Glomerular endothelial cell (primary cell): Measurements from ENCODE around the gene JUND. TPM values are rescaled to one million over a fixed set of nuclear protein-coding genes. Genes with fewer than 3 reads are reported as not detected.

ENCODE experiments used
- DNase-seq: peaks from one replicate; pipeline ENCODE4 v3.0.0-alpha.2; 2011; ENCODE audit warnings: low read depth, low spot score; ENCODE audit errors: extremely low read depth
- total RNA-seq: library from RNA; depleted of rRNA; stranded (reverse); fragments of >200 nt; gene quantifications from 2 replicates; pipeline ENCODE4 v1.2.3, GENCODE V29; 2015

Gene JUND
- total RNA-seq, 1 donor from 2014 or later = 428 TPM

DNA sequence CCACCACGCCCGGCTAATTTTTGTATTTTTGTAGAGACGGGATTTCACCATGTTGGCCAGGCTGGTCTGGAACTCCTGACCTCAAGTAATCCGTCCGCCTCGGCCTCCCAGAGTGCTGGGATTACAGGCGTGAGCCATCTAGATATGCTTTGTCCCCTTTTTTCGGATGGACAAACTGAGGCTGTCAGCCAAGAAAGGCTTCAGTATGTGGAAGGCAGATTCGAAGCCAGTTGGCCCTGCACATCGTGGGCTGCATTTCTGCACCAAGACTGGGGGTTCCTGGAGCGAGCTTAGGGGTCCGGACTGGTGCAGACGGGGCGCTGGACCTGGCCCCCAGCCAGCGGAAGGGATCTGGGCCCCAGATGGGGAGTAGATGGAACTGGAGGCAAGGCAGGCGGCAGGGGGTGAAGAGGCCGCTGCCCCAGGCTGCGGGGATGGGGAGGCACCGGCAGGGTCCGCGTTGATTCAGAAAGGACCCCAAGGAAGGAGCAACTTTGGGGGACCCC, 9.7 kb upstream of the JUND start:
- DNase-seq = no peak

DNA sequence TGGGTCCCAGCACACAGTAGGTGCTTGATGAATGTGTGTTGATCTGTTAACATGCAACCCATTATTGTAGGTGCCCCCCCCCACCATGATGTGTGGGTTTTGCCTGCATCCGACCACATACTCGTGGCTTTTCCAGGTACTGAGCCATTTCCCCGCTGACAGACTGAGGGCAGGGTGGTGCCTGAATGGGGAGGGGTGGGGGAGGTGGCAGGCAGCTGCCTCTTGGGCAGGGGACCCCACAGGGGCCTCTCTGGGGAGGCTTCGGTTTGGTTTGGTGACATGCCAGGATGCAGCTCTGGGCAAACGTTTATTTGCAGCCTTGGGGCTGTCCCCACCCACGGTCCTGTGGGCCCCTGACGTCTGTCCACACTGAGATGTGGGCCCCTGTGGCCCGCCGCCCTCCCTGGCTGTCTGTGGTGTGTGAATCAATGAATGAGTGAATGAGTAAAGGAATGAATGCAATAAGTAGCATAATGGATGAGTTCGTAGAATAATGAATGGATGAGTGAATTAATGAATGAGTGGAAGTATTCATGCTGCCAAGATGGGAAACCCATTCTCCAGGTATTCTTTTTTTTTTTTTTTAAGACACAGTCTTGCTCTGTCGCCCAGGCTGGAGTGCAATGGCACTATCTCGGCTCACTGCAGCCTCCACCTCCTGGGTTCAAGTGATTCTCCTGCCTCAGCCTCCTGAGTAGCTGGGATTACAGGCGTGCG, 9.0 kb upstream of the JUND start:
- no peak for DNase-seq

DNA sequence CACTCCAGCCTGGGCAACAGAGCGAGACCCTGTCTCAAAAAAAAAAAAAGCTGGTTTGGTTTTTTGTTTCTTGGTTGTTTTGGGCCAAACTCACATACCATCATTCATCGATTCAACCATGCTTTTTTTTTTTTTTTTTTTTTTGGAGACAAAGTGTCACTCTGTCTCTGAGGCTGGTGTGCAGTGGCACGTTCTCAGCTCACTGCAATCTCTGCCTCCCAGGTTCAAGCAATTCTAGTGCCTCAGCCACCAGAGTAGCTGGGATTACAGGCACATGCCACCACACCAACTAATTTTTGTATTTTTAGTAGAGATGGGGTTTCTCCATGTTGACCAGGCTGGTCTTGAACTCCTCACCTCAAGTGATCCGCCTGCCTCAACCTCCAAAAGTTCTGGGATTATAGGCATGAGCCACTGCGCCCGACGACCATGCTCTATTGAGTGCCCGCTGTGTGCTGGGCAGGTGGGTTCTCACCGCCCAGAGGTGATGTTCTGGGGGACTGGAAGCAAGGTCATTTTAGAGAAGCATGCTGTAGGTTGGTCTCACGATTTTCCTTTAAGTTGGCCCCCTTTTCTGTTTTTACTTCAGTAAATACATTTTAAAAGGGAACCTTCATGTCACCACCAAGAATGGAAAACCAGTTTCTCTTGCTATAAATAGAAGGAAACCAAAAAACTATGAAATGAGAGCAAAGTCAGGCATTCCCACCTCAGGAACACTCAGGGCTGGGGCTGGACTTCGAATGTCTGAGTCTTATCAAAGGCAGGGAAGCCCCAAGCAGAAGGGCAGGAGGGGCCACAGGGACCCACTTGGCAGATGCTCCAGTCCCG, 8.3 kb upstream of the JUND start:
- DNase-seq = no peak

DNA sequence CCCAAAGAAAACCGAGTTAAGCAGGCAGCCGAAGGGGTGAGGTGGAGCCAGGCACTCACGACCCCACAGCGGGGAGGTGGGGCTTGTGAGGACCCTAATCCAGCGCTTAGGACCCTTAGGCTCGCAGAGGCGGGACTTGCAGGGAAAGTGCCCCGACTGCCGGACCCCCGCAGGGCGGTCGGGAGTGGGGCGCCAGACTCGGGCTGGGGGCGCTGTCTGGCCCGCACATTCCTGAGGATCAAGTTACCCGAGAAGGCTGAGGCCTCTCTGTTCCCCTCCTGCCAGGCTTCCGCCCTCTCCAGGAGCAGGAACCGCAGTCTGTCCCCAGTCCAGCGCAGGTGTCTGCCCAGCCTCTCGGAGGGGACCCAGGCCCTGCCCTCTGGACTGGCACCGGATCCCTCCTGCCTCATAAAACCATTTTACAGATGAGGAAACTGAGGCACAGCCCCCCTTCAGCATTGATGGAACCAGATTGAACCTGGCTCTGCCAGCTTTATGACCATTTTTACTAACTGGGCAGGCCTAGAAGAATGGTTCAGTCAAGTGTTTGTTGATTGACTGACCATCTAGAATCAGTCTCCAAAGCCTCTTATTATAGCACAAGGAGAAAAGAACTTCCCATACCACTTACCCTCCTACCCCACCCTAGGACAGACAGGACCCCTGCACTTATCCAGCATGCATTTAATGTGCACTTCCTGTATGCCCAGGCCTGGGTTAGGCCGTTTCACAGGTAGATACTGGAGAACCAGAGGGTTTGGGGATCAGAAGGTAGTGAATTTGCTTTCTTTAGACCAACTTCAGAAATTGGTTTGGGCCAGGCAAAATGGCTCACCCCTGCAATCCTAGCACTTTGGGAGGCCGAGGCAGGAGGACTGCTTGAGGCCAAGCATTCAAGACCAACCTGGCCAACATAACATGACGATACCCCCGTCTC, 6.7 kb upstream of the JUND start:
- no peak for DNase-seq

DNA sequence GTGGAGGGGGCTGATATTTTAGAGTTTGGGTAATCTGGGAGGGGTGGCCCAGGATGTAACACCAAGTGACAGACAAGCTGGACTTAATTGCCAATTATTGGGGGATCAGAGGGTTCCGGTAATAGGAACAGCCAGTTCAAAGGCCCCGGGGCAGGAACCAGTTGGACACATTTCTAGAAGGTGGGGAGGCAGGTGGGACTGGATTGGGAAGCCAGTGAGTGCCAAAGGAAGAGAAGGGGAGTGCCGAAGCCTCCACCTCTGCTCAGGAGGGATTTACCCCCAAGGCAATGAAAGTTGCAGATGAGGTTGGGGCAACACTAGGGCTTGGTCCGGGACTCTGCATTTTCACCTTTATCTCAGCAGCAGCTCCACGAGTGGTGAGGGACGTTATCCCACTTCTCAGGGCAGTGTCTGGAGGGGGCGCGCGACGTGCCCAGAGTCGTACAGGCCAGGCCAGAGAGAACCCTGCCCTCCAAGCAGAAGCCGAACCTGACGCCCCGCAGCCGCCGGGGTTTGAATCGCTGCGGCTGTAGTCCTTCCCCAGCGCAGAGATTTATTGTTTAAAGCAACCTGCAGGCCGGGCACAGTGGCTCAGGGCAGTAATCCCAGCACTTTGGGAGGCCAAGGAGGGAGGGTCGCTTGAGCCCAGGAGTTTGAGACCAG, 5.7 kb upstream of the JUND start:
- no peak for DNase-seq

DNA sequence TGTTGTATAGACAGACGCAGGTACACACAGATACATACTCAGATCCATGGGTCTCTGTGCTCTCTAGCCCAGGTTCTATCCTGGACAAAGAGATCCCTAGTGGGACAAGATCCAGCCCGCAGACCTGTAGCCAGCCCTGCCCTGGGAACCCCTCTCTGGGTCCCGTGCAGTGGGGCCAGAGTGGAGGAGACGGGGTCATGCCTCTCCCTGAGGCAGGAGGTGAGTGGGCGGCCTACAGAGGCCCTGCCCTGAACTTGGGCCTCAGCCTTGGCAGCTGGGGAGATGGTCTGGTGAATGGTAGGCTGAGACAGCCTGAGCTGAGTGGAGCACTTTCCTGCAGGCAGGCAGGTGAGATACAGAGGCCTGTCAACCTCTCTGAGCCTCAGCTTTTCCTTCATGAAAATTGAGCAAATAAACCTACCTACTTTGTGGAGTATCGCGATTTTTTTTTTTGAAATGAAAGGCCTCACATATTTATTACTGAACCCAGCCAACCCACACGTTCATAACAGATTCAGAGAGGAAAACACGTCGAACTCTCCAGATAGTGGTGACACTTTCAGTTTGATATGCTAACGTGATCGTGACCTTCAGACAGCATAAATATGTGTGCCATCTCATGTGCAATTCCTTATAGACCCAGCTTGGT, 3.4 kb upstream of the JUND start:
- DNase-seq = no peak

DNA sequence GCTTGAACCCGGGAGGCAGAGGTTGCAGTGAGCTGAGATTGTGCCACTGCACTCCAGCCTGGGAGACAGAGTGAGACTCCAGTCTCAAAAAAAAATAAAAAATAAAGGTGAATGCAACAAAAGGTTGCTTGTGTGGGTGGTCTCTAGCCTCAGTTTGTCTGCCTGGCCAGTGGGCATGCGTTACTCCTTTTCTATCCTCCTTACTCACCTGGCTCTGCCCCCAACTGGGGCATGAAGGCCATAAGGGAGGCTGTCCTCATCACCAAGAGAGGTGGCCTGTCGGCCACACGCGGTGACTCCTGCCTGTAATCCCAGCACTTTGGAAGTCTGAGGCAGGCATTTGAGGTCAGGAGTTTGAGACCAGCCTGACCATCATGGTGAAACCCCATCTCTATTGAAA, 1.9 kb upstream of the JUND start:
- no peak for DNase-seq

DNA sequence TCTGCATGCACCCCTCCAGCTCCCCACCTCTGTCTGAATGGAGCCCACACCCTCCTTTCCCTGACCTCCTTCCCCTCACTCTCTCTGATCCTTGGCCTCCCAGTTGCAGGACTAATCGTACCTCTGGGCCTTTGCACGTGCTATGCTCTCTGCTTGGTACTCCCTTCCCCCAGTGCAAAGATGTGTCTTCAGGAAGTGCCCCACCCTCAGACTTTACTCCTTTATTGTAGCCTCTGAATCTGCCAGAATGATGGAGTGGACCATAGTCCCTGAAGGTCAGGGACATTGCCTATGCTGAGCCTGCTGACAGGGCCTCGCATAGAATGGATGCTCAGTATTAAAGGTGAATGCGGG, 1.3 kb upstream of the JUND start:
- no peak for DNase-seq

DNA sequence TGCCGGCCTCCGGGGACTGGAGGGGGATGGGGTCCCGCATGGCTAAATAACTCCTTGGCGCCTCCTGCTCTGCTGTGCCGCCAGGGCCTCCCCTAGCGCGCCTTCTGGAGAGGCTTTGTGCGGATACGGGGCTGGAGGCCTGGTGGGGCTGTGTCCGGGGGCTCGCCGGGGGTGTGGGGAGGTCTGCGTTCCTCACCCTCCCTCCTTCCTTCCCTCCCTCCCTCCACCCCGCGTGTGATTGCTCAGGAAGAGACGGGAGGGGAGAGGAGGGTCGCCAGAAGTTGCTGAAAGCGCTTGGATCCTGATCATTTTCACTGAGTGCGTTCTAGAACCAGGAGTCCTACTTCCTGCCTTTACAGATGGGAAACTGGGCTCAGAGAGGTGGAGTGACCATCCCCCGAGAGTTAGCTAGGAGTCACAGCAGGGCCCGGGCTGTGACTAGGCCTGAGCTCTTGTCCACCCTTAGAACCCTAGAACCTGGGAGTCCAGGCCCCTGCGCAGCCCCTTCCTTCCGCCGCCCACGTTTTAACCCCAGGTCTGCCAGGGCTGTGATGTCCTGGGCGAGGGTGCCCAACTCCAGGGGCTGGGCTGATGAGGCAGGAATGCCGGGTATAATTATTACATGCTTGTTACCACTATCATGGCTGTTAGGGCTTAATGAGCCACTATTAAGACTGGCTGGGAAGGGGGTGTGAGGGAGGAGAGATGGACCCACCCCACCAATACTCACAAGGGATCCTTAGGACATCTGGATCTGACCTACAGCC, 782 bp upstream of the JUND start:
- no peak for DNase-seq

DNA sequence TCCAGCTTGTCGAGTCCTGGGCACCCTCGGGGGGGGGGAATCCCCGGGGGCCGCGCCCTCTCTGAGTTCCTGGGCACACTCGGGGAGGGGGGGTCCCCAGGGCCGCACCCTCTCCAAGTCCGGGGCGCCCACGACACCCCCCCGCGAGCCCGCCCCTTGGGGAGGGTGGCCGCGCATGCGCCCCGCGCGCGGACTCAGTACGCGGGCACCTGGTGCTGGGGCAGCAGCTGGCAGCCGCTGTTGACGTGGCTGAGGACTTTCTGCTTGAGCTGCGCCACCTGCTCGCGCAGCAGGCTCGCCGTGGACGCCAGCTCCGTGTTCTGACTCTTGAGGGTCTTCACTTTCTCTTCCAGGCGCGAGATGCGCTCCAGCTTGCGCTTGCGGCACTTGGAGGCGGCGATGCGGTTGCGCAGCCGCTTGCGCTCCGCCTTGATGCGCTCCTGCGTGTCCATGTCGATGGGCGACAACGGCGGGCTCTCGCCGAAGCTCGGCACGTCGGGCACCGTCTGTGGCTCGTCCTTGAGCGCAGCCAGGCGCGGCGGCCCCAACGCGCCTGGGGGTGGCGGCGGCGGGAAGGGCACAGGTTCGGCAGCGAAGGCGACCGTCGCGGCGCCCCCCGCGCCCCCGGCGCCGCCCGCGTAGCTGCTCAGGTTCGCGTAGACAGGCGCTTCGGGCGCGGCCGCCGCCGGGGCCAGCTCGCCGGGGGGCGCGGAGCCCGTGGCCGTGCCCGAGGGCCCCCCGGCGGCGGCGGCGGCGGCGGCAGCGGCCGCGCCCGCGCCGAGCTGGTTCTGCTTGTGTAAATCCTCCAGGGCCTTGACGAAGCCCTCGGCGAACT, 958 bp downstream of the JUND start:
- DNase-seq = no peak

DNA sequence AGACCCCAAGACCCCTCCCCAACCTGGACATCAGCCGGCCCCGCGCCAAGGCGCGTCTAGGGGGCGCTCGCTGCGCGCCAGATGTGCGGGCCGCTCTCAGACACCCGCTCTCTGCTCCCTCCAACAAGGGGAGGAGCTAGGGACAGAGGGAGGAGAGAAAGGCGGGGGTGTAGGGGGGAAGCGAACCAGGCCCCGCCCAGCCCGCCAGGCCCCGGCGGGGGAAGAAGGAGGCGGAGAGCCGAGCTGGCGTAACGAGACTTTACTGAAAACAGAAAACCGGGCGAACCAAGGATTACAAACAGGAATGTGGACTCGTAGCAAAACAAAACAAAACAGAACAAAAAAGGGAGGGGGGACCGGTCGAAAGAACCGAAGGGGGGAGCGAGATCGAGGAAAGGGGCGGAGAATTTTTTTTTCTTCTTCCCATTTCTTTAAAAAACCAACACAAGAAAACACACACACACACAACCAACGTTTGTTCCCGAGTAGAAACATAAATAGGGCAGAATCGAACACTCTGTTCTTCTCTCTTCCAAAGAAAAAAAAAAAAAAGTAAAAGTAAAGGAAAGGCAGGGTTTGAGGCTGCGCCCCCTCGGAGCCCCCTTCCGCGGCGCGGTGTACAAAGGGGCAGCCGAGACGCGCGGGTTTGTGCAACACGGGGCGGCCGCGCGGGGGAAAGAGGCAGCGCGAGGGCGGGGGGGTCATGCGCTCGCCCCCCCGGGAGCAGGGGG, 1.7 kb downstream of the JUND start:
- no peak for DNase-seq

DNA sequence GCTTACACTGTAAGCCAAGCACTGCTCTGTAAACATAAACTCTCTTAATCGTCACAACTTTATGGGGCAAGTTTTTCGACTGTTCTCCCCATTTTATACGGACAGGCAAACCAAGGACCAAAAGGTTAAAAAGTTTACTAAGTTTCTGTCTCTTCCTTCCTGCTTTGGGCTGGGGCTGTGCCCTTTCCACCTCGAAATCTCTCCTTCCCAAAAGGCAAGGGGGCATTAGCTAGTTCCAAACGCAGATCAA, 2.2 kb downstream of the JUND start:
- DNase-seq = no peak

DNA sequence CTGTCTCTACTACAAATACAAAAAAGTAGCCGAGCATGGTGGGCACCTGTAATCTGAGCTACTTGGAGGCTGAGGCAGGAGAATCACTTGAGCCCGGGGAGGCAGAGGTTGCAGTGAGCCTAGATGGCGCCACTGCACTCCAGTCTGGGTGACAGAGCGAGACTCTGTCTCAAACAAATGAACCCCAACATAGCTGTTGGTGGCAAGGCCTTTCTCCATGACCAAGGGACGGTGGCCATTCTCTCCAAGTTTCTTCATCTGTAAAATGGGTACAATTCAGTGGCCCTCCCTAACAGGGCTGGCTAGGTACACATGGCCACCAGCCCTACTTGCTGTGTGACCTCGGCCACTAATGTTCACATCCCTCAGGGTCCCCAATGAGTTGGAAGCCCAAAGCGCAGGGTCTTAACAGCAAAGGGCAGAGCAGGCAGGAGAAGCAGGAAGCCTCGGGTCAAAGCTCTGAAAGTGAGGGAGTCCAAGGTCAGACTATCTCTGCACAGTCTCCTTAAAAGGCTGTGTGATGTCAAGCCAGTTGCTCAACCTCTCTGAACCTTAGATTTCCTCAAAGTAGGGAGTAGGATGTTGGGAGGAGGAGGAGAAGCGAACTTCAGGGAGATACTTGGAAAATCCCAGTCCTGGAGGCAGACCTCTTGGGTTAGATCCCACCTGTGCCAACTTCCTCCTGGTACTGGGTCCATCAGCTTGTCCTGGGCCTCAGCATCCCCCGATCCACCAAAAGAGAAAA, 2.7 kb downstream of the JUND start:
- no peak for DNase-seq

DNA sequence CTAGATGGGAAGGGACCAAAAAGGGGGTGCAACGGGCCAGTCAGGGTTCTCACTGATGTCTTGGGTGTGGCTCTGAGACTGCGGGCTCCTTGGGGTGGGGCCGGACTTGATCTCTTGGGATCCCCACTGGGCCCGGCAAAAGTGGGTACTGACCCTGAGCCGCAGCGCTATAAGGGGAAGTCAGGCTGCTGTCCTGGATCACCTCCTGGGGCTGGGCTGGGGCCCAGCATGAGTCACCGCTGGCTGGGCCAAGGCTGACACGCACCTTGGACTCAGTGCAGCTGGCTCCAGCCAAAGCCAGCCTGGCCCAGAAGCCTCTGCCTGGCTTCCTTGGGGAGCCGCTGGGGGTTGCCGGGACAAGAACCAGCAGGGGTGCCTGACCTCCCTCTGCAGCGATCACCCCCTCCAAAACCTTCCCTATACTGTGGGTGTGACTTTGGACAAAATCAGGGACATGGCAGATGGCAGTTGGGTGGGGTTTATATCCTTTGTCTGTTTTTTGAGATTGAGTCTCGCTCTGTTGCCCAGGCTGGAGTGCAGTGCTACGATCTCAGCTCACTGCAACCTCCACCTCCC, 6.6 kb downstream of the JUND start:
- DNase-seq = no peak

DNA sequence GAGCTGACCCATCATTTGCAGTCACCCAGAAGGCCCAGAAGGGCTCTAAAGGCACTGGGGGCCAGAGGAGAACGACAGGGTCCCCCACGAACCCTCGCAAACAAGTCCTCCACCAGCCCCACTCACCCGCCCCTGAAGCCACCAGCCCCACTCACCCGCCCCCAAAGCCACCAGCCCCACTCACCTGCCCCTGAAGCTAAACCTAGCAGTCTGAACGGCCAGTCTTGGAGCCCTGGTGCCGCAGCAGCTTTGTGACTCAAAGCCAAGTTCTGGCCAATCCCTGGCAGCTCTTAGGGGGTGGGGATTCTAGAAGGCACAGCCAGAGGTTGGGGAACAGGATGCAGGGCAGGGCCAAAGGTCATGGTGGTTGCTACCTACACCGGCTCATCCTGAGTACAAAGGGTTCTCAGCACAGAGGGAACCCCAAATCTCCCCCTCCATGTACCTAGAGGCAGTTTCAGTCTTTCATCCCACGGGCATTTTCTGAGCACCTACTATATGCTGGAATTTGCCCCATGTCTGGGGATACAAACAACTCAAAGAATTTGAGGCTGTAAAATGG, 7.1 kb downstream of the JUND start, which contains the start of gene IQCN:
IQCN (minus strand) TSS at position 234 of the 562 bp plus-strand sequence. CDS start 4,974 bp downstream, outside the sequence.
- no peak for DNase-seq

DNA sequence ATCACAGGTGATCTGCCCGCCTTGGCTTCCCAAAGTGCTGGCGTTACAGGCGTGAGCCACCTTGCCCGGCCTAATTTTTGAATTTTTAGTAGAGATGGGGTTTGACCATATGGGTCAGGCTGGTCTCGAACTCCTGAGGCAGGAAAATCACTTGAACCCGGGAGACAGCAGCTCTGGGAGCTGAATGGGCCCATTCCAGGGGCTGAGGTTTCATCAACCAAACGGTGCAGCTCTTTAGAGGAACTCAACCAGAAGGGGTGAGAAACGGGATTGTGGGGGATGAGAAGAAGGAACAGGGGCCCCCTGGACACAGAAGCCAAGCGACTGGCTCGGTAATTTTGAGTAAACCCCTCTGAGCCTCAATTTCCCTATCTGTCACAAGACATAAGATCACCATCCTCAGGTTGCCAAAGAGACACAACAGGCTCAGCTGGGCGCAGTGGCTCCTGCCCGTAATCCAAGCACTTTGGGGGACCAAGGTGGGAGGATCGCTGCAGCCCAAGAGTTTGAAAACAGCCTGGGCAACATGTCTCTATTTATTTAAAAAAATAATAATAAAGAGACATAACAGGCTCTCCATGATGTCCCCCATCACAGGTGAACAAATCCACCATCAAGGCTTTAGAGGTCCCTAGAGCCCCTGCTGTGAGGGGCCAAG, 7.7 kb downstream of the JUND start:
- DNase-seq = no peak
